ENCODE results near the gene NPAS2.

Gene NPAS2

DNA sequence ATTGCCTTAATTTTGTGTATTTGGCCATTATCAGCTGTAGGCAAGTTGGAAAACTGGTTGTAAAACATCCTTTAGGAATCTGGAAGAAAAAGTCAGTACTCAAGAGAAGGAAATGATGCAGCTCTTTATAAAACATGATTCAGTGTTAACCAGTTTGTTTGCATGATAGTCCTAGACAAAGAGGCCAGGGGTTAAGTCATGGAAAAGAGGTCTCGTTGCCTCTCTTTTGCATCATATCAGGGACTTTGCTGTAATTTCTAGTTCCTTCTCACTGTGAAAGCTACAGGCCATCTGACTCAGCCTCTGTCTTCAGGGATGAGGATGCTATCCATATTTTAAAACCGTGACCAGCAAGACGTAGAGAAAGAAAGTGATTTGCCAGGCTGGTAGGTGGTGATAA, 38.0 kb downstream of the NPAS2 start:
- Histone ChIP-seq H3K4me3 (ENCODE audit: low read depth in 1 of 5, low read length in 5 of 5) (no peak overlapping the region), H3K9me3 (ENCODE audit: control insufficient read depth in 5 of 5, low read length in 5 of 5) (no peaks in the 10 kb centered on the region), H3K4me1 (ENCODE audit: control insufficient read depth in 5 of 5, insufficient read depth in 5 of 5, low read length in 5 of 5) (peaks cover 0 to 4% (median 0%) of the 10 kb centered on the region in 5 donors), H3K36me3 (ENCODE audit: control insufficient read depth in 5 of 5, insufficient read depth in 5 of 5, low read length in 5 of 5) (no peaks in the 10 kb centered on the region), H3K27ac (ENCODE audit: low read depth, low read length) (no peak overlapping the region), H3K27me3 (ENCODE audit: control insufficient read depth in 5 of 5, insufficient read depth in 4 of 5, low read length in 5 of 5) (peaks cover 0 to 2% (median 0%) of the 10 kb centered on the region in 5 donors), H3K9ac (ENCODE audit: low read length in 5 of 5) (no peak overlapping the region)

DNA sequence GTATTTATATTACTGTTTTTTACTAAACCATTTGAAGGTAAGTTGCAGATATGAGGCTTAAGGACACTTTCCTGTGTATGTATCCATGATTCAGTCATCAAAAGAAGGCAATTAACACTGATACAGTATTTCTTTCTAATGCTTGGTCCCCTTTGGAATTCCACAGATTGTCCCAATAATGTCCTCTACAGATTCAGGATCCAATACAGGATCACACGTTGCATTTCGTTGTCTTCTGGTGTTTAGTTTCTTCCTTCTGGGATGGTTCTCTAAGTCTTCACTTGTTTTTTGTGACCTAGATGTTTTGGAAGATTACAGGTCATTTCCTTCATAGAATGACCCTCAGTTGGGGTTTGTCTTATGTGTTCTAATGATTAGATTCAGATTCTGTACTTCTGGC, 40.0 kb downstream of the NPAS2 start:
- Histone ChIP-seq H3K36me3 (ENCODE audit: control insufficient read depth in 5 of 5, insufficient read depth in 5 of 5, low read length in 5 of 5) (no peaks in the 10 kb centered on the region), H3K27me3 (ENCODE audit: control insufficient read depth in 5 of 5, insufficient read depth in 4 of 5, low read length in 5 of 5) (peaks cover 0 to 2% (median 0%) of the 10 kb centered on the region in 5 donors), H3K4me1 (ENCODE audit: control insufficient read depth in 5 of 5, insufficient read depth in 5 of 5, low read length in 5 of 5) (peaks cover 0 to 2% (median 2%) of the 10 kb centered on the region in 5 donors), H3K9me3 (ENCODE audit: control insufficient read depth in 5 of 5, low read length in 5 of 5) (no peaks in the 10 kb centered on the region), H3K9ac (ENCODE audit: low read length in 5 of 5) (no peak overlapping the region), H3K4me3 (ENCODE audit: low read depth in 1 of 5, low read length in 5 of 5) (no peak overlapping the region), H3K27ac (ENCODE audit: low read depth, low read length) (no peak overlapping the region)

- Histone ChIP-seq H3K36me3 (ENCODE audit: control insufficient read depth in 5 of 5, insufficient read depth in 5 of 5, low read length in 5 of 5) (no peaks in the 10 kb centered on the region), H3K27me3 (ENCODE audit: control insufficient read depth in 5 of 5, insufficient read depth in 4 of 5, low read length in 5 of 5) (peaks cover 0 to 2% (median 0%) of the 10 kb centered on the region in 5 donors), H3K9ac (ENCODE audit: low read length in 5 of 5) (no peak overlapping the region), H3K4me1 (ENCODE audit: control insufficient read depth in 5 of 5, insufficient read depth in 5 of 5, low read length in 5 of 5) (peaks cover 0 to 15% (median 5%) of the 10 kb centered on the region in 5 donors), H3K9me3 (ENCODE audit: control insufficient read depth in 5 of 5, low read length in 5 of 5) (no peaks in the 10 kb centered on the region), H3K27ac (ENCODE audit: low read depth, low read length) (no peak overlapping the region), H3K4me3 (ENCODE audit: low read depth in 1 of 5, low read length in 5 of 5) (no peak overlapping the region)
Observed at GRCh38 chr2:100861340-100861739, 41.4 kb downstream of the NPAS2 start.

DNA sequence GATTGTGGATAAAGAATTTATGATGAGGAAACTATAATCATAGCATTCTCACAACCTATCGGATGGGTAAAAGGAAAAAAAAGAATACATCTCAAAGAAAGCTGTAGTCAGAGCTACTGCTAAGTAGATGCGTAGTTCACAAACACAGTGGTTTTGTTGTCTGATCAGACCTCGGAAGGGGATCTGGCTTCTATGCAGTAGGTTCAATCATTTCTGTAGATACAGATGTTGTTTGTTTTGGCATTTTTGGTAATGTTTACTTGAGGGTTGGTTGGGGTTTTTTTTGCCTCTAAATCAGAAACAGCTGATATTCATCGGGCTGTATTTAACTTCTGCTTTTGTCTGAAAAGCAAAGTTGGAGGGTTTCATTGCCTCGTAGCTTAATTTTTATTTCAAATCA, 42.1 kb downstream of the NPAS2 start:
- no peak overlapping the region for H3K4me3 ChIP-seq (ENCODE audit: low read depth in 1 of 5, low read length in 5 of 5)
- peaks cover 0 to 16% (median 5%) of the 10 kb centered on the region in 5 donors for H3K4me1 ChIP-seq (ENCODE audit: control insufficient read depth in 5 of 5, insufficient read depth in 5 of 5, low read length in 5 of 5)
- H3K9ac ChIP-seq (ENCODE audit: low read length in 5 of 5): no peak overlapping the region
- H3K27me3 ChIP-seq (ENCODE audit: control insufficient read depth in 5 of 5, insufficient read depth in 4 of 5, low read length in 5 of 5): peaks cover 0 to 2% (median 0%) of the 10 kb centered on the region in 5 donors
- no peak overlapping the region for H3K27ac ChIP-seq (ENCODE audit: low read depth, low read length)
- H3K36me3 ChIP-seq (ENCODE audit: control insufficient read depth in 5 of 5, insufficient read depth in 5 of 5, low read length in 5 of 5): no peaks in the 10 kb centered on the region
- H3K9me3 ChIP-seq (ENCODE audit: control insufficient read depth in 5 of 5, low read length in 5 of 5): peaks cover 0 to 2% (median 0%) of the 10 kb centered on the region in 5 donors

- Histone ChIP-seq H3K36me3 (ENCODE audit: control insufficient read depth in 5 of 5, insufficient read depth in 5 of 5, low read length in 5 of 5) (no peaks in the 10 kb centered on the region), H3K27ac (ENCODE audit: low read depth, low read length) (no peak overlapping the region), H3K9ac (ENCODE audit: low read length in 5 of 5) (no peak overlapping the region), H3K4me1 (ENCODE audit: control insufficient read depth in 5 of 5, insufficient read depth in 5 of 5, low read length in 5 of 5) (peaks cover 0 to 16% (median 3%) of the 10 kb centered on the region in 5 donors), H3K4me3 (ENCODE audit: low read depth in 1 of 5, low read length in 5 of 5) (no peak overlapping the region), H3K27me3 (ENCODE audit: control insufficient read depth in 5 of 5, insufficient read depth in 4 of 5, low read length in 5 of 5) (peaks cover 0 to 2% (median 0%) of the 10 kb centered on the region in 5 donors), H3K9me3 (ENCODE audit: control insufficient read depth in 5 of 5, low read length in 5 of 5) (peaks cover 2 to 10% (median 3%) of the 10 kb centered on the region in 5 donors)
Observed at GRCh38 chr2:100865816-100866460, 46.0 kb downstream of the NPAS2 start.

- peaks cover 0 to 16% (median 3%) of the 10 kb centered on the region in 5 donors for H3K4me1 ChIP-seq (ENCODE audit: control insufficient read depth in 5 of 5, insufficient read depth in 5 of 5, low read length in 5 of 5)
- no peak overlapping the region for H3K4me3 ChIP-seq (ENCODE audit: low read depth in 1 of 5, low read length in 5 of 5)
- no peak overlapping the region for H3K27ac ChIP-seq (ENCODE audit: low read depth, low read length)
- H3K36me3 ChIP-seq (ENCODE audit: control insufficient read depth in 5 of 5, insufficient read depth in 5 of 5, low read length in 5 of 5): no peaks in the 10 kb centered on the region
- no peaks in the 10 kb centered on the region for H3K27me3 ChIP-seq (ENCODE audit: control insufficient read depth in 5 of 5, insufficient read depth in 4 of 5, low read length in 5 of 5)
- H3K9me3 ChIP-seq (ENCODE audit: control insufficient read depth in 5 of 5, low read length in 5 of 5): peaks cover 2 to 10% (median 3%) of the 10 kb centered on the region in 5 donors
- H3K9ac ChIP-seq (ENCODE audit: low read length in 5 of 5): no peak overlapping the region
Observed at GRCh38 chr2:100868083-100868482, 48.1 kb downstream of the NPAS2 start.

DNA sequence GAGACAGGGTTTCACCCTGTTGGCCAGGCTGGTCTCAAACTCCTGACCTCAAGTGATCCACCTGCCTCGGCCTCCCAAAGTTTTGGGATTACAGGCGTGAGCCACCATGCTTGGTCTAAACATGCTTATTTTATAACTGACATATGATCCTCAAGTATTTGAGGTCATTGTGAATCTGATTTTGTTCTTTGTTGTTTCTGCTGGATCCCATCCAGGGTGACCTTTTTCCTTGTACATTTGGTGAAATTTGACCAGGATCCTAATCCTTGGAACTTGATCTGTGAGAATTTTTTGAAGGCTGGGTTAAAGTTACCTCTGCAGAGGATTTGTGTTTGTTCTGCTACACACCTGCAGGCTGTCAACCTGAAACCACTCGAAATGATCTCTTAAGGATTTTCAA, 49.2 kb downstream of the NPAS2 start:
- no peak overlapping the region for H3K9ac ChIP-seq (ENCODE audit: low read length in 5 of 5)
- H3K9me3 ChIP-seq (ENCODE audit: control insufficient read depth in 5 of 5, low read length in 5 of 5): peaks cover 2 to 10% (median 3%) of the 10 kb centered on the region in 5 donors
- peaks cover 0 to 16% (median 3%) of the 10 kb centered on the region in 5 donors for H3K4me1 ChIP-seq (ENCODE audit: control insufficient read depth in 5 of 5, insufficient read depth in 5 of 5, low read length in 5 of 5)
- H3K27me3 ChIP-seq (ENCODE audit: control insufficient read depth in 5 of 5, insufficient read depth in 4 of 5, low read length in 5 of 5): no peaks in the 10 kb centered on the region
- no peak overlapping the region for H3K27ac ChIP-seq (ENCODE audit: low read depth, low read length)
- no peaks in the 10 kb centered on the region for H3K36me3 ChIP-seq (ENCODE audit: control insufficient read depth in 5 of 5, insufficient read depth in 5 of 5, low read length in 5 of 5)
- no peak overlapping the region for H3K4me3 ChIP-seq (ENCODE audit: low read depth in 1 of 5, low read length in 5 of 5)

- H3K9ac ChIP-seq (ENCODE audit: low read length in 5 of 5): no peak overlapping the region
- H3K27ac ChIP-seq (ENCODE audit: low read depth, low read length): no peak overlapping the region
- H3K27me3 ChIP-seq (ENCODE audit: control insufficient read depth in 5 of 5, insufficient read depth in 4 of 5, low read length in 5 of 5): no peaks in the 10 kb centered on the region
- H3K9me3 ChIP-seq (ENCODE audit: control insufficient read depth in 5 of 5, low read length in 5 of 5): peaks cover 2 to 10% (median 3%) of the 10 kb centered on the region in 5 donors
- H3K4me3 ChIP-seq (ENCODE audit: low read depth in 1 of 5, low read length in 5 of 5): no peak overlapping the region
- H3K36me3 ChIP-seq (ENCODE audit: control insufficient read depth in 5 of 5, insufficient read depth in 5 of 5, low read length in 5 of 5): no peaks in the 10 kb centered on the region
- peaks cover 0 to 4% (median 2%) of the 10 kb centered on the region in 5 donors for H3K4me1 ChIP-seq (ENCODE audit: control insufficient read depth in 5 of 5, insufficient read depth in 5 of 5, low read length in 5 of 5)
Observed at GRCh38 chr2:100870652-100871531, 51.0 kb downstream of the NPAS2 start.

DNA sequence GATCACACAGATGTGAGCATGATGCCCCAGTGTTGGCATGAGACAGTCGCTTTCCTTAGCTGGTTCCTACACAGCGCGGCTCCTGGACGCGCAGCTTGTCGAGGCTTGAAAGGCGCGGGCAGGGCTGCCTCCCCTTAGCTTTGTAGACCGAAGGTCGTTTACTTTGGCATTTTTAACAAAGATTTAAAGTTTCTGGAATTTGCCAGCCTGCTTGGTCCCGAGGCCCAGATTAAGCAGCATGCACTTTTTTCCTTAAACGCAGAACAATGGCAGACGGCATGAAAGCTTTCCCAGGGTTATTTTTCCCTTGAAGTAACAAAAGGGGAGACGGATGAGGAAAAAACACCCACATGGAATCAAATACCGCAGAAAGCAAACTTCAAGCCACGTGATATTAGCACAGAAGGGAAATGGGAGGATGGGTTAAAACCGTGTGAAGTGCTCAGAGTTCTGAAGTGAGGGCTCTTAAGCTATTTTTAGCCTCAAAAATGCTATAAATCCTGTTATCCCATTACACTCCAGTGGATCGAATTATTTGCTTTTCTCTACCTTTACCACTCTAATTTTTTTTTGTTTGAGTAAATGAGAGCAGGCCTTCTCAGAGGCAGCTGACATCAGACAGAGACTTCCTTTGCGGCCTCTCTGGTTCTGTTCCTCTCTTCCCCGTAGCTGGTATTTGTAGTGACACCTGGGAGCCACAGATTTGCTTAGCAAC, 55.7 kb downstream of the NPAS2 start:
- Histone ChIP-seq H3K36me3 (ENCODE audit: control insufficient read depth in 5 of 5, insufficient read depth in 5 of 5, low read length in 5 of 5) (no peaks in the 10 kb centered on the region), H3K9me3 (ENCODE audit: control insufficient read depth in 5 of 5, low read length in 5 of 5) (no peaks in the 10 kb centered on the region), H3K9ac (ENCODE audit: low read length in 5 of 5) (no peak overlapping the region), H3K4me3 (ENCODE audit: low read depth in 1 of 5, low read length in 5 of 5) (no peak overlapping the region), H3K4me1 (ENCODE audit: control insufficient read depth in 5 of 5, insufficient read depth in 5 of 5, low read length in 5 of 5) (peaks cover 3 to 12% (median 7%) of the 10 kb centered on the region in 5 donors), H3K27ac (ENCODE audit: low read depth, low read length) (no peak overlapping the region), H3K27me3 (ENCODE audit: control insufficient read depth in 5 of 5, insufficient read depth in 4 of 5, low read length in 5 of 5) (no peaks in the 10 kb centered on the region)

Measured in subcutaneous abdominal adipose tissue (tissue), 5 donors.